Measurements from ENCODE around the gene CTAGE4.

- TF ChIP-seq, protein P1, sequence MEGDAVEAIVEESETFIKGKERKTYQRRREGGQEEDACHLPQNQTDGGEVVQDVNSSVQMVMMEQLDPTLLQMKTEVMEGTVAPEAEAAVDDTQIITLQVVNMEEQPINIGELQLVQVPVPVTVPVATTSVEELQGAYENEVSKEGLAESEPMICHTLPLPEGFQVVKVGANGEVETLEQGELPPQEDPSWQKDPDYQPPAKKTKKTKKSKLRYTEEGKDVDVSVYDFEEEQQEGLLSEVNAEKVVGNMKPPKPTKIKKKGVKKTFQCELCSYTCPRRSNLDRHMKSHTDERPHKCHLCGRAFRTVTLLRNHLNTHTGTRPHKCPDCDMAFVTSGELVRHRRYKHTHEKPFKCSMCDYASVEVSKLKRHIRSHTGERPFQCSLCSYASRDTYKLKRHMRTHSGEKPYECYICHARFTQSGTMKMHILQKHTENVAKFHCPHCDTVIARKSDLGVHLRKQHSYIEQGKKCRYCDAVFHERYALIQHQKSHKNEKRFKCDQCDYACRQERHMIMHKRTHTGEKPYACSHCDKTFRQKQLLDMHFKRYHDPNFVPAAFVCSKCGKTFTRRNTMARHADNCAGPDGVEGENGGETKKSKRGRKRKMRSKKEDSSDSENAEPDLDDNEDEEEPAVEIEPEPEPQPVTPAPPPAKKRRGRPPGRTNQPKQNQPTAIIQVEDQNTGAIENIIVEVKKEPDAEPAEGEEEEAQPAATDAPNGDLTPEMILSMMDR (conservative IDR thresholded peaks at IDR 0.05) = no peak
- TF ChIP-seq EZH2 (IDR thresholded peaks at IDR 0.05; ENCODE audit: low read depth) = no peak
Observed at GRCh38 chr7:144144426-144144825, 38.8 kb upstream of the CTAGE4 start.
